Vagina (tissue), 2 donors: ENCODE measurements around the gene OPRD1. TPM values are rescaled to one million over a fixed set of nuclear protein-coding genes. Genes with fewer than 3 reads are reported as not detected.
"Not testable (repeated sequence)": the region's sequence is repeated elsewhere in the genome, so short reads cannot be mapped to it uniquely, and the experiment has no call there.

Experiments used
- DNase-seq, 2 donors: peaks; one replicate each; pipeline ENCODE4 v3.0.0-alpha.2; 2017; ENCODE audit errors: extremely low spot score in 2 of 2
- H3K27ac ChIP-seq: fragments of 200-600 bp; sonication (generic); one replicate; pipeline ENCODE4 v1.5.1; 2019
- H3K27me3 ChIP-seq: fragments of 200-600 bp; sonication (generic); one replicate; pipeline ENCODE4 v1.5.1; 2019
- H3K36me3 ChIP-seq, 2 donors: fragments of 200-600 bp; sonication (generic); one replicate each; pipeline ENCODE4 v1.5.1; 2017 to 2019
- H3K4me1 ChIP-seq: fragments of 200-600 bp; sonication (generic); one replicate; pipeline ENCODE4 v1.5.1; 2019
- H3K4me3 ChIP-seq, 2 donors: fragments of 200-600 bp; sonication (generic); 1 replicate in 1 of 2; 2 replicates in 1 of 2; pipeline ENCODE4 v1.5.1; 2016 to 2019
- H3K9me3 ChIP-seq: fragments of 200-600 bp; sonication (generic); one replicate; pipeline ENCODE4 v1.5.1; 2019
- CTCF ChIP-seq, 3 experiments: fragments of 450-650 bp in 2 of 3; fragments of 200-600 bp in 1 of 3; sonication (generic) in 1 of 3; IDR thresholded peaks; one replicate each; pipeline ENCODE4 v1.5.1; 2017 to 2019; ENCODE audit warnings: antibody characterized with exemption in 3 of 3, mild to moderate bottlenecking in 2 of 3, moderate library complexity in 2 of 3
- POLR2A ChIP-seq, 2 donors: fragments of 450-650 bp; IDR thresholded peaks; one replicate each; pipeline ENCODE4 v1.6.1; 2017; ENCODE audit warnings: antibody characterized with exemption in 2 of 2, mild to moderate bottlenecking in 2 of 2, moderate library complexity in 2 of 2
- POLR2AphosphoS5 ChIP-seq, 2 donors: sonication (generic); formaldehyde crosslinking; IDR thresholded peaks; one replicate each; pipeline ENCODE4 v1.9.0; 2017; ENCODE audit warnings: antibody characterized with exemption in 2 of 2, mild to moderate bottlenecking in 2 of 2, low read depth in 1 of 2; ENCODE audit not compliant: insufficient read depth in 1 of 2
- intact Hi-C: fragments of 100-400 bp; cut with DNase I; formaldehyde crosslinking; loops from one replicate; pipeline ENCODE4 v1.15.1; 2023
- total RNA-seq: library from RNA; depleted of rRNA; stranded (reverse); fragments of >200 nt; gene quantifications from one replicate; pipeline ENCODE4 v1.2.3, GENCODE V29; 2016

OPRD1 gene
- total RNA-seq: 2.2 TPM

GRCh38 chr1:28811766-28812668, at the start of gene OPRD1:
TSS of gene OPRD1 (plus strand) at chr1:28812170. CDS start at chr1:28812384, 214 bp downstream.
- TF ChIP-seq POLR2A (IDR thresholded peaks at IDR 0.05): no peak
- TF ChIP-seq CTCF (IDR thresholded peaks at IDR 0.05): no peak
- no peak for TF ChIP-seq POLR2AphosphoS5 (IDR thresholded peaks at IDR 0.05; ENCODE audit: insufficient read depth in 1 of 2, low read depth in 1 of 2)
- Histone ChIP-seq H3K27ac (no peak within 1 kb of the TSS), H3K27me3 (peaks cover 4% of the 10 kb centered on the region), H3K4me1 (no peaks in the 10 kb centered on the region), H3K9me3 (no peaks in the 10 kb centered on the region), H3K36me3 (no peaks in the 10 kb centered on the region), H3K4me3 (no peak within 1 kb of the TSS)
- no peak for DNase-seq
- intact Hi-C loops: no loop called here

GRCh38 chr1:28766532-28767183, 45.3 kb upstream of the OPRD1 start:
- Histone ChIP-seq H3K27ac (no peak overlapping the region), H3K9me3 (no peaks in the 10 kb centered on the region), H3K4me1 (peaks cover 19% of the 10 kb centered on the region), H3K4me3 (no peak overlapping the region), H3K27me3 (no peaks in the 10 kb centered on the region), H3K36me3 (no peaks in the 10 kb centered on the region)
- TF ChIP-seq POLR2A (IDR thresholded peaks at IDR 0.05): no peak
- TF ChIP-seq POLR2AphosphoS5 (IDR thresholded peaks at IDR 0.05; ENCODE audit: insufficient read depth in 1 of 2, low read depth in 1 of 2): no peak
- no peak for TF ChIP-seq CTCF (IDR thresholded peaks at IDR 0.05)
- DNase-seq: no peak
- intact Hi-C loops: no loop called here

- Histone ChIP-seq H3K9me3 (no peaks in the 10 kb centered on the region), H3K36me3 (no peaks in the 10 kb centered on the region), H3K4me1 (peaks cover 19% of the 10 kb centered on the region), H3K4me3 (no peak overlapping the region), H3K27ac (no peak overlapping the region), H3K27me3 (no peaks in the 10 kb centered on the region)
- intact Hi-C loops: no loop called here
- TF ChIP-seq POLR2A (IDR thresholded peaks at IDR 0.05) (no peak), CTCF (IDR thresholded peaks at IDR 0.05) (no peak), POLR2AphosphoS5 (IDR thresholded peaks at IDR 0.05; ENCODE audit: insufficient read depth in 1 of 2, low read depth in 1 of 2) (no peak)
- no peak for DNase-seq
These were observed 41.3 kb upstream of the OPRD1 start for GRCh38 chr1:28770601-28771165.

- H3K4me3 ChIP-seq, H3K27me3 ChIP-seq, H3K36me3 ChIP-seq, H3K27ac ChIP-seq, intact Hi-C loops, DNase-seq, H3K9me3 ChIP-seq: not testable (repeated sequence)
- peaks cover 14% of the 10 kb centered on the region for H3K4me1 ChIP-seq
These were observed 40.0 kb upstream of the OPRD1 start for GRCh38 chr1:28771921-28772320.

GRCh38 chr1:28773105-28773504, 38.9 kb upstream of the OPRD1 start:
- peaks cover 14% of the 10 kb centered on the region for H3K4me1 ChIP-seq
- H3K9me3 ChIP-seq: no peaks in the 10 kb centered on the region
- intact Hi-C loops: no loop called here
- no peak overlapping the region for H3K4me3 ChIP-seq
- DNase-seq: no peak
- no peaks in the 10 kb centered on the region for H3K36me3 ChIP-seq
- no peak overlapping the region for H3K27ac ChIP-seq
- no peaks in the 10 kb centered on the region for H3K27me3 ChIP-seq
- TF ChIP-seq CTCF (IDR thresholded peaks at IDR 0.05) (no peak), POLR2AphosphoS5 (IDR thresholded peaks at IDR 0.05; ENCODE audit: insufficient read depth in 1 of 2, low read depth in 1 of 2) (no peak), POLR2A (IDR thresholded peaks at IDR 0.05) (no peak)
